Measurements from ENCODE around the gene ALDH7A1.
"Not testable (repeated sequence)": the region's sequence is repeated elsewhere in the genome, so short reads cannot be mapped to it uniquely, and the experiment has no call there.

The ALDH7A1 gene

GRCh38 chr5:126536874-126537273, 58.1 kb downstream of the ALDH7A1 start:
- DNase-seq, result no peak

GRCh38 chr5:126535856-126536545, 59.0 kb downstream of the ALDH7A1 start:
- DNase-seq, result no peak

- no peak for DNase-seq
Measured at GRCh38 chr5:126534553-126534952, 60.5 kb downstream of the ALDH7A1 start.

GRCh38 chr5:126531543-126532120, 63.4 kb downstream of the ALDH7A1 start:
- DNase-seq, result peak; percentile 28

GRCh38 chr5:126527892-126528291, 67.1 kb downstream of the ALDH7A1 start:
- DNase-seq, result no peak

- no peak for DNase-seq
Measured at GRCh38 chr5:126527158-126527557, 67.9 kb downstream of the ALDH7A1 start.

- DNase-seq, result no peak
Measured at GRCh38 chr5:126526493-126526892, 68.5 kb downstream of the ALDH7A1 start.

- DNase-seq, result no peak
Measured at GRCh38 chr5:126525630-126526245, 69.3 kb downstream of the ALDH7A1 start.

- no peak for DNase-seq
Measured at GRCh38 chr5:126523818-126524510, 71.1 kb downstream of the ALDH7A1 start.

- DNase-seq, result no peak
Measured at GRCh38 chr5:126521130-126521529, 73.9 kb downstream of the ALDH7A1 start.

- no peak for DNase-seq
Measured at GRCh38 chr5:126520593-126520953, 74.4 kb downstream of the ALDH7A1 start.

- peak; percentile 68 for DNase-seq
Measured at GRCh38 chr5:126519637-126520592, 75.1 kb downstream of the ALDH7A1 start.

GRCh38 chr5:126519223-126519622, 75.8 kb downstream of the ALDH7A1 start:
- DNase-seq, result not testable (repeated sequence)

- DNase-seq, result no peak
Measured at GRCh38 chr5:126516852-126517251, 78.2 kb downstream of the ALDH7A1 start.

- no peak for DNase-seq
Measured at GRCh38 chr5:126516133-126516532, 78.9 kb downstream of the ALDH7A1 start.

- DNase-seq, result no peak
Measured at GRCh38 chr5:126515337-126515736, 79.7 kb downstream of the ALDH7A1 start.

GRCh38 chr5:126514558-126515141, 80.4 kb downstream of the ALDH7A1 start:
- DNase-seq, result no peak

GRCh38 chr5:126514131-126514557, 80.9 kb downstream of the ALDH7A1 start:
- no peak for DNase-seq

GRCh38 chr5:126513703-126514102, 81.3 kb downstream of the ALDH7A1 start:
- DNase-seq, result no peak

- DNase-seq, result no peak
Measured at GRCh38 chr5:126513302-126513701, 81.7 kb downstream of the ALDH7A1 start.

GRCh38 chr5:126512451-126512850, 82.6 kb downstream of the ALDH7A1 start:
- DNase-seq, result no peak

GRCh38 chr5:126511961-126512360, 83.1 kb downstream of the ALDH7A1 start:
- no peak for DNase-seq

Measured in right kidney (tissue), 1 donor.